ENCODE results near the gene UBE2D4.
"Not testable (repeated sequence)": the region's sequence is repeated elsewhere in the genome, so short reads cannot be mapped to it uniquely, and the experiment has no call there.

Gene UBE2D4

GRCh38 chr7:43968172-43969040 lies 42.2 kb downstream of the UBE2D4 start:
- DNase-seq, result not testable (repeated sequence)

- not testable (repeated sequence) for DNase-seq
Observed at GRCh38 chr7:43969586-43969985, 43.4 kb downstream of the UBE2D4 start.

GRCh38 chr7:43970698-43971097 lies 44.5 kb downstream of the UBE2D4 start:
- not testable (repeated sequence) for DNase-seq

GRCh38 chr7:43974033-43974573 lies 47.9 kb downstream of the UBE2D4 start:
- not testable (repeated sequence) for DNase-seq

- not testable (repeated sequence) for DNase-seq
Observed at GRCh38 chr7:43974725-43975482, 48.7 kb downstream of the UBE2D4 start.

GRCh38 chr7:43977525-43977924 lies 51.3 kb downstream of the UBE2D4 start:
- DNase-seq, result no peak

- not testable (repeated sequence) for DNase-seq
Observed at GRCh38 chr7:43978102-43978501, 51.9 kb downstream of the UBE2D4 start.

- DNase-seq, result not testable (repeated sequence)
Observed at GRCh38 chr7:43982848-43983247, 56.6 kb downstream of the UBE2D4 start.

- DNase-seq, result not testable (repeated sequence)
Observed at GRCh38 chr7:43983736-43984135, 57.5 kb downstream of the UBE2D4 start.

- peak in 4 of 5 donors; percentile 5 to 80 (median 70) for DNase-seq
Observed at GRCh38 chr7:43985904-43986864, 59.9 kb downstream of the UBE2D4 start.

- not testable (repeated sequence) for DNase-seq
Observed at GRCh38 chr7:43987476-43987875, 61.2 kb downstream of the UBE2D4 start.

GRCh38 chr7:43990011-43990585 lies 63.9 kb downstream of the UBE2D4 start:
- DNase-seq, result not testable (repeated sequence)

- DNase-seq, result not testable (repeated sequence)
Observed at GRCh38 chr7:43990829-43991228, 64.6 kb downstream of the UBE2D4 start.

- DNase-seq, result not testable (repeated sequence)
Observed at GRCh38 chr7:43992896-43993295, 66.7 kb downstream of the UBE2D4 start.

- DNase-seq, result not testable (repeated sequence)
Observed at GRCh38 chr7:43994681-43995080, 68.4 kb downstream of the UBE2D4 start.

GRCh38 chr7:43997532-43997931 lies 71.3 kb downstream of the UBE2D4 start, which contains the start of gene SPDYE1:
TSS of gene SPDYE1 (plus strand) at chr7:43997897. CDS start at chr7:43999950, 2,053 bp downstream.
- DNase-seq, result not testable (repeated sequence)
